GM19397 (cell line): ENCODE results near the gene CERT1.
"Not testable (repeated sequence)": the region's sequence is repeated elsewhere in the genome, so short reads cannot be mapped to it uniquely, and the experiment has no call there.

ENCODE experiments used
- ATAC-seq: cut with Tn5 transposase; IDR thresholded peaks from one replicate; pipeline ENCODE4 v1.9.1; 2021; ENCODE audit warnings: mild to moderate bottlenecking, moderate library complexity; ENCODE audit not compliant: unreplicated experiment

Gene CERT1

DNA sequence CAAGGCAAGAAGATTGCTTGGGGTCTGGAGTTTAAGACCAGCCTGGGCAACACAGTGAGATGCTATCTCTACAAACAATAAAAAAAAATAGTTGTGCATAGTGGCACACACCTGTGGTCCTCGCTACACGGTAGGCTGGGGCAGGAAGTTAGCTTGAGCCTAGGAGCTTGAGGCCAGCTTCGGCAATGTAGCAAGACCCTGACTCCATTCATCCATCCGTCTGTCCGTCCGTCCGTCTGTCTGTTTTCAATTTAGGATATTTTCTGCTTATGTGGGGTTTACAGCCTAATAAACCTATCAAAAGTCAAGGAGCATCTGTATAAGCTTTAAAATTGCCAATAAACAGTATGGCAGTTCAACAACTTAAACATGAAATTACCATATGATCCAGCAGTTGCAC lies 154.7 kb downstream of the CERT1 start:
- no peak for ATAC-seq

GRCh38 chr5:75355236-75355635 lies 156.2 kb downstream of the CERT1 start:
- no peak for ATAC-seq

GRCh38 chr5:75351139-75351926 lies 160.1 kb downstream of the CERT1 start:
- no peak for ATAC-seq

GRCh38 chr5:75349663-75350062 lies 161.8 kb downstream of the CERT1 start:
- no peak for ATAC-seq

- no peak for ATAC-seq
Measured at GRCh38 chr5:75348241-75348640, 163.2 kb downstream of the CERT1 start.

GRCh38 chr5:75342836-75343235 lies 168.6 kb downstream of the CERT1 start:
- no peak for ATAC-seq

- ATAC-seq = no peak
Measured at GRCh38 chr5:75341934-75342333, 169.5 kb downstream of the CERT1 start.

DNA sequence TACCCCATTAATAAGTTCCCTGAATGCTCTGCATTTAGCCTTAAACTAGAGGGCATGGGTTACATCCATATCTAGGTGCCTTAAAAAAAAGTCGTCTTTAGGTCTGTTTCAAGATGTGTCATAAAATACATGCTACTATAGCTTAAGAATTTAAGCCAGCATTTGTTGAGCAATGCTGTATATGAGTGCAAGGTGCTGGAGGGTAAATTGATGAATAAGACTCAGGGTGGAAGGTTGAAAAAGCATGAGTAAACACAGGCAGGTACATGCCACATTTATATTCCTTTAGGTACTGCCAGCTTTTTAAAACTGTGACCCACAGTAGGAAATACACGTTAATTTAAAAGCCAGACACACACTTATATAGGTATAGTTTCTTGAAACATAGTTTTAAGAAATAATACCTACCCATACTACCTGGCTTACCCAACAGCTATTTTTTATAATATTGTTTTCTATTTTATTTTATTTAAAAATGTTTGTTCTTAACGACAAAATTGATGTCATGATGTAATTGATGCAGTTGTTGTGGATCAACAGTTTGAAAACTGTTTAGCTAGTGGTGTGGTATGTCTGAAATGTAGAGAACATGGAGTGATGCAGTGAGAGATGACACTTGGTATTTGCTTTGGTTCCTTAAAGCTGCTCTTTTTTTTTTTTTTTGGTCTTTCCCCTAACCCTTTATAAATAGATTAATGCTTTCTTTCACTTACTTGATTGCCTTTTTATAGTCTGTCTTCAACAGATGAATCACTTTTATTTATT lies 170.5 kb downstream of the CERT1 start:
- ATAC-seq = no peak

DNA sequence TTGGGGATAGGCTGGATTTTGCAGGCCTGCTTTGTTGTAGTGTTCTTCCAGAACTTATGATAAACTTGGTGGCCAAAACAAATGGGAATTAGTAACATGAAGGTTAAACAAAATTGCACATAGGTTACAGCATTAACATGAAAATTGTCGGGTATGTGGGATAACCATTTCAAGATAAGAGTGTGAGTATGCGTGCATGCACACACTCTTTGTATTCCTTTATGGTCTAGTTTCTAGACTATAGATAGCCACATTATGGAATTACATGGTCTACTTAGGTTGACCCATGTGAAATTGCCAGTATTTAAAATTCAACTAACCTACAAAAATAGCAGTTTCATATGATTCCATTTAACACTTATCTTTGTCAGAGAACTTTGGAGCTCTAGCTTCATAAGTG lies 173.0 kb downstream of the CERT1 start:
- ATAC-seq = no peak

GRCh38 chr5:75337366-75338021 lies 173.9 kb downstream of the CERT1 start:
- ATAC-seq = peak; percentile 5

DNA sequence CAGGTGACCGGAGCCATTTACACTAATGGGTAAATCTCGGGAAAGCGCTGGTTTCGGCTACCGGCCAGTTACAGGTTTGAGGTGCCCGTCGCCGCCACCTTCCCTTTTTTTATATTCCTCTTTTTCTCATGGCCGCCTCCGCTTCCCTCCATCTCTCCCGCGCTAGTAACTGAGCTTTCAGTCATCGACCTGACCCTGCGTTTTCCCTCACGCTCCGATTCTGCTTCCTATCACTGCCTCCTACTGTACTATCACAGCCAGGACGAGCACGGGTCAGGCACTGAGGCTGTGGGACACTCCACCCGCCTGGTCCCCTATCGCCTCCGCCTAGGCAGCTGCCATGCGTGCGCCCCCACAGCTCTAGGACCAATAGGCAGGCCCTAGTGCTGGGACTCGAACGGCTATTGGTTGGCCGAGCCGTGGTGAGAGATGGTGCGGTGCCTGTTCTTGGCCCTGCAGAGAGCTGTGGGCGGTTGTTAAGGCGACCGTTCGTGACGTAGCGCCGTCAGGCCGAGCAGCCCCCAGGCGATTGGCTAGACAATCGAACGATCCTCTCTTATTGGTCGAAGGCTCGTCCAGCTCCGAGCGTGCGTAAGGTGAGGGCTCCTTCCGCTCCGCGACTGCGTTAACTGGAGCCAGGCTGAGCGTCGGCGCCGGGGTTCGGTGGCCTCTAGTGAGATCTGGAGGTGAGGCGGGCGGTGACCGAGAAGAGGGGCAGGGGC lies 174.7 kb downstream of the CERT1 start, which contains the start of gene HMGCR:
Gene HMGCR, plus strand, starts transcription at position 606 of the 722 bp plus-strand sequence. CDS start 5,386 bp downstream, outside the sequence.
- peak; percentile 99 for ATAC-seq

DNA sequence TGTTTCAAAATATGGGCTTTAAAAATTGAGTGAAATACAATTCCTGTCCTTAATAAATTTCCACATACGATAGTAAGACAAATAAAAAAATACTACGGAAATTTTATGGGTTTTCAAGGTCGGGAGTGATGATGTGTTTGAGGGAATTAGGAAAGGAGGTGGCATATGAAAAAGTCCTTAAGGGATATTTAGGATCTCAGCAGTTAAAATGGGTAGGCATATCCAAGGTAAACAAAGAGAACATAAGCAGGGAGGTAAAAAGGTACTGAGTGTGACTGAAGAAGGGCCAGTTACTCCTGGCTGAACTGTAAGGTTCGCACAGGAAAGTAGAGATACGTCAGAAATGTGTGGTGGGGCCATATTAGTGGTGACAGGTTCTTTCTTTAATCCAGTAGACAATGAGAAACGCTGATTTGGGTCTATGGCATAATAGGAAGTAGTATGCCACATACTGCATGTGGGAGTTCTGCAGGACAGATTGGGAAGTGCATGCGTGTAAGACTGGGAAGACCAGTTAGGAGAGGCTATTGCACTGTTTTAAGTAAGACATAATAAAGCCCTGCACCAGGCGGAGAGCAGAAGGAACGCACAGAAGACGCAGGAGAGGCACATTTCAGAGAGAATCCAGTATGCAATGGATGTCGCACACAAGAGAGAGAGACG lies 175.3 kb downstream of the CERT1 start:
- ATAC-seq = no peak

DNA sequence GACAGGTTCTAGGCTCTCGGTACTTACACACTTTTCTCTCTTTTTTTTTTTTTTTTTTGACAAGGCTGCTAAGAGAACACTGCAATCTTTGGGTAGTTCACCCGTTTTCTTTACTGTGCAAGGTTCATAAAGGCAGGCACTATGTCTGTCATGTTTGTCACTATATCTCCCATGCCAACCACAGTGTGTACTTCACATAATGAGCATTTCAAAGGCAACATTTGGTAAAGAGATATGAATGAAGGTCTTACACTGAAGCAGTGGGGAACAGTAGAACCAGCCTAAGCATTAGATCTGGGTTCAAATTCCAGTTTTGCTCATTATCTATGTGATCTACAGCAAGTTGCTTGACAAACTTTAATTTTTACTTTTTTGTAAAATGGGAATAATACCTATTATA lies 175.9 kb downstream of the CERT1 start:
- no peak for ATAC-seq

DNA sequence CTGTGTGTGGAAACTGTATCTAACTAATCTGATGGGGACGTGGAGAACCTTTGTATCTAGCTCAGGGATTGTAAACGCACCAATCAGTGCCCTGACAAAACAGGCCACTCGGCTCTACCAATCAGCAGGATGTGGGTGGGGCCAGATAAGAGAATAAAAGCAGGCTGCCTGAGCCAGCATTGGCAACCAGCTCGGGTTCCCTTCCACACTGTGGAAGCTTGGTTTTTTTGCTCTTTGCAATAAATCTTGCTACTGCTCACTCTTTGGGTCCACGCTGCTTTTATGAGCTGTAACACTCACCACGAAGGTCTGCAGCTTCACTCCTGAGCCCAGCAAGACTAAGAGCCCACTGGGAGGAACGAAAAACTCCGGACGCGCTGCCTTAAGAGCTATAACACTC lies 177.0 kb downstream of the CERT1 start:
- ATAC-seq = not testable (repeated sequence)

GRCh38 chr5:75333759-75334158 lies 177.7 kb downstream of the CERT1 start:
- not testable (repeated sequence) for ATAC-seq

- ATAC-seq = no peak
Measured at GRCh38 chr5:75331095-75332090, 180.0 kb downstream of the CERT1 start.

- no peak for ATAC-seq
Measured at GRCh38 chr5:75330404-75330803, 181.0 kb downstream of the CERT1 start.
